Erythroblast (primary cell): Measurements from ENCODE around the gene PGP.

Source experiments
- DNase-seq, 2 experiments: peaks; one replicate each; lab custom pipeline; 2025; lab: John Stamatoyannopoulos, UW
- GATA1 ChIP-seq: IDR thresholded peaks from 2 replicates; pipeline ENCODE4 v1.6.1; 2011; ENCODE audit warnings: low read depth, mild to moderate bottlenecking, control low read depth, low read length, moderate library complexity
- POLR2A ChIP-seq: IDR thresholded peaks from 2 replicates; pipeline ENCODE4 v1.6.1; 2011; ENCODE audit warnings: mild to moderate bottlenecking, low read length

Gene PGP

DNA sequence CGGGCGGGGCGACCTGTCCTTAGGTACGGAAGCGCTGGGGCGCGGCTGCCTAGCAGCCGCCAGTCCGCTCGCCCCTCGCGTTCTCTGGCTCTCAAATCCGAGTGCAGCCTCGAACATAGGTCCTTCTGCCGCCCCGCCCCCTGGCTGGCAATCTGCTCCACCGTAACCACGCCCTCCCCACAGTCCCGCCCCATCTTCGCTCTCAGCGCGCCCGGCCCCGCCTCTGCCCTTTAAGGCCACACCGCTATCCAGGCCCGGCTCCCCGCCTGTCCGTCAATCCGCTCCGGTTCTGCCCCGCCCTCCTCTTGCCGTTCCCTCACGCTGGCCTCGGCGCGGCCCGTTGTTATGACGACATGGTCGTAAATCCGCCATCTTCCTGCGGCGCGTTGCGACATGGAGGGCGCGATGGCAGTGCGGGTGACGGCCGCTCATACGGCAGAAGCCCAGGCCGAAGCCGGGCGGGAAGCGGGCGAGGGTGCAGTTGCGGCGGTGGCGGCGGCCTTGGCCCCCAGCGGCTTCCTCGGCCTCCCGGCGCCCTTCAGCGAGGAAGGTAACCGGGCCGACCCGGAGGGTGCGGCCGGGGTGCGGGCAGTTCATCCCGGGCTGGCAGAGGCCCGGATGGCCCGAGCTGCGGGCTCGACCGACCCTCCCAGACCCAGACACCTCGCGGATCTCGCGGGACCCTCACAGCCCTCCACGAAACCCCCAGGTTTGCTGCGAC lies 8.7 kb upstream of the PGP start, which contains the start of gene E4F1:
E4F1 (plus strand) TSS at position 371 of the 721 bp plus-strand sequence; CDS start at position 394, 23 bp downstream.
- peak; percentile 100 for DNase-seq
- TF ChIP-seq GATA1 (no peak), POLR2A (peak; percentile 95)

DNA sequence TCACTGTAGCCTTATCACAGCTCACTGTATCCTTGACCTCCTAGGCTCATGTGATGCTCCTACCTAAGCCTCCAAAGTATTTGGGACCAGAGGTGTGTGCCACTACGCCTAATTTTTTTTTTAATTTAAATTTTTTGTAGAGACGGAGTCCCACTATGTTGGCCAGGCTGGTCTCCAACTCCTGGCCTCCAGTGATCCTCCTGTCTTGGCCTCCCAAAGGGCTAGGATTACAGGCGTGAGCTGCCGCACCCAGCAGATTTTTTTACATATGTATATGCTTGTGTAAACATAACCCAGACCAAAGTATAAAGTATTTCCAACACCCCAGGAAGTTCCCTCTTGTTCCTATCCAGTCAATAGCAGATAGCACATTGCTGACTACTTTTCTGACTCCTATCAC lies 1.7 kb upstream of the PGP start:
- no peak for DNase-seq
- TF ChIP-seq GATA1 (no peak), POLR2A (no peak)

DNA sequence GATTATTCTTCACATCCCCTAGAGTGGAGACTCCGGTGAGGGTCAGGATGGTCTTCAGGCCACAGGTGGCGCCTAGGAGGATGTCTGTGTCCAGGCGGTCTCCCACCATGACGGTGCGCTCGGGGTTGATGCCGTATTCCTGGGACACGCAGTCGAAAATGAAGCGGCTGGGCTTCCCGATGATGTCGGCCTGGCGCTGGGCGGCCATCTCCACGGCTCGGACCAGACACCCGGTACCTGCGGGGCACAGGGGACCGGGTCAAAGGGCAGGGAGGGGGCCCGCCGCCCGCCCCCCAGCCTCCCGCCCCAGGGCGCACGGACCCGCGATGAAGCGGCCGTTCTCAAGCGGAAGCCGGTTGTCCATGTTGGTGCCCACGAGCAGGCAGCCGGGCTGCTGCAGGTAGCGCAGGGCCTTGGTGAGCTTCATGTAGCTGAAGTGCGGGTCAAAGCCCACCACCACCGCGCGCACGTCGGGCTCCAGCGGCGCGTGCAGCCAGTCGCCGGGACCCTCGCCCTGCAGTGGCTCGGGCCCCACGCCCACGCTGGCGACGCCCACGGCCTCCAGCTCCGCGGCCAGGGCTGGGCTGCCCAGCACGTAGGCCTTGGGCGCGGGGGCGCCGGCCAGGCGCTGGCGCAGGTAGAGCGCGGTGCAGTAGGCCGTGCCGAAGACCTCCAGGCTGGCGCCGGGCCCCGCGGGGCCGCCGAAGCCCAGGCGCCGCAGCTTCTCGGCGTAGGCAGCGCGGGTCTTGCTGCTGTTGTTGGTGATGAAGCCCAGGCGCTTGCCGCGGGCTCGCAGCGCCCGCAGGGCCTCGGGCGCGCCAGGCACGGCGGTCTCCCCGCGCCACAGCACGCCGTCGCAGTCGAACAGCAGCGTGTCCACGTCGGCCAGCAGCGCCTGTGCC lies 572 bp downstream of the PGP start:
- TF ChIP-seq GATA1 (no peak), POLR2A (no peak)
- peak; percentile 68 to 72 for DNase-seq

DNA sequence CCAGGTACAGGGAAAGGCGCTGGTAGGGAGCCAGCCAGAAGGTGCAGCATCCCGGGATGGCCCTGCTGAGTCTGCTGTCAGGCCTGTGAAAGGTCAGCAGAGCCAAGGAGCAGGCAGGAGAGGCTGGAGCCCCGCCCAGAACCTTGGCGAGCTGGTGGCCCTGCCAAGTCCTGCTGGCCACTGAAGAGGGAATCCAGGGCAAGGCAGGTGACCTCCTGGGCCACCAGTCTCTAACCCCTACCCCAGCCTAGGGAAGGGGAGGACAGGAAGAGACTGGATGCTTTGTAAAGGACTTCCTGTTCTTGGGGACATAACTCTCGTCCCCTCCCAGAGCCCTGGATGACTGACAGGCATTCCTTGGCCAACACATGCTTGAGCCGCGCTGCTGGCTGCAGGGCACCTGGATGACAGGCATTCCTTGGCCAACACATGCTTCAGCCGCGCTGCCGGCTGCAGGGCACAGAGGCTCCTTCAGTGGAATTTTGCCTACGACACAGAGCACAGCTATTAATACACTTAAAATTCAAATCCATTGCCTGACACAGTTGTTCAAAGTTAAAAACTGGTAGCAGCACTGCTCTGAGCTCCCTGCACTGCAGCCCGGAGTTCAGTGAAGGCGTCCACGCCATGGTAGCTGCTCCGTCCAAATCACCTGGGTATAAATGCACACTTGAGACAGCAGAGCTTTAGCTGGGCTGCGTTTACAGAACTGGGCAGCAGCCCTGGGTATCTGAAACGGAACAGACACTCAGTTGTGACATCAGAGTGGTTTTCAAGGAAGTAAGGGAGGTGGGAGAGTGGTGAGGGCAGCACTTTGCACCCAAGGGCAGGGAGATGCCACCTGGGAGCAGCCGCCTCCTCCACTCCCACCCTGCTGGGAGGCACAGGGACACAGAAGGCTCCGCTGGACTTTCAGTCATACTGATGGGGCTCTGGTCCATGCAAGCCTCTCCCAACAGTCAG lies 2.0 kb downstream of the PGP start:
- no peak for DNase-seq
- TF ChIP-seq POLR2A (peak; percentile 37), GATA1 (no peak)

DNA sequence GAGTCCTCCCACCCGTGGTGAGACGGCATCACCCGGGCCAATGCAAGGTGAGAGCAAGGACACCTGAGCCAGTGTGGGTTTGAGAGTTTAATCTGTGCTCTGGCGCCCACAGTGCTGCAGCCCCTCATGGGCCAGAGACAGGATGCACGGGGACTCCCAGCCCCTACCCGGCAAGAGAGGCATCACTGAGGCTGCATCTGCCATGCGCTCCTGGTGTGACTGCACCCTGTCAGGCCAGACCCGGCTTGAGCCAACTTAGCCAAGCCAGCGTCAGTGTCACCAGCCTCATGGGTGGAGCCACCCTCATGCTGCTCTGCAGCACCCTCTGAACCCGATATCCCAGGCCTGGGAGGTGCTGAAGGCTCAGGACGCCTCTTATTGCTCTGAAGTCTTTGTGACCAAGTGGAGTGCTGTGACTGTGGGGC lies 2.7 kb downstream of the PGP start:
- TF ChIP-seq POLR2A: peak; percentile 11
- no peak for TF ChIP-seq GATA1
- DNase-seq: no peak

DNA sequence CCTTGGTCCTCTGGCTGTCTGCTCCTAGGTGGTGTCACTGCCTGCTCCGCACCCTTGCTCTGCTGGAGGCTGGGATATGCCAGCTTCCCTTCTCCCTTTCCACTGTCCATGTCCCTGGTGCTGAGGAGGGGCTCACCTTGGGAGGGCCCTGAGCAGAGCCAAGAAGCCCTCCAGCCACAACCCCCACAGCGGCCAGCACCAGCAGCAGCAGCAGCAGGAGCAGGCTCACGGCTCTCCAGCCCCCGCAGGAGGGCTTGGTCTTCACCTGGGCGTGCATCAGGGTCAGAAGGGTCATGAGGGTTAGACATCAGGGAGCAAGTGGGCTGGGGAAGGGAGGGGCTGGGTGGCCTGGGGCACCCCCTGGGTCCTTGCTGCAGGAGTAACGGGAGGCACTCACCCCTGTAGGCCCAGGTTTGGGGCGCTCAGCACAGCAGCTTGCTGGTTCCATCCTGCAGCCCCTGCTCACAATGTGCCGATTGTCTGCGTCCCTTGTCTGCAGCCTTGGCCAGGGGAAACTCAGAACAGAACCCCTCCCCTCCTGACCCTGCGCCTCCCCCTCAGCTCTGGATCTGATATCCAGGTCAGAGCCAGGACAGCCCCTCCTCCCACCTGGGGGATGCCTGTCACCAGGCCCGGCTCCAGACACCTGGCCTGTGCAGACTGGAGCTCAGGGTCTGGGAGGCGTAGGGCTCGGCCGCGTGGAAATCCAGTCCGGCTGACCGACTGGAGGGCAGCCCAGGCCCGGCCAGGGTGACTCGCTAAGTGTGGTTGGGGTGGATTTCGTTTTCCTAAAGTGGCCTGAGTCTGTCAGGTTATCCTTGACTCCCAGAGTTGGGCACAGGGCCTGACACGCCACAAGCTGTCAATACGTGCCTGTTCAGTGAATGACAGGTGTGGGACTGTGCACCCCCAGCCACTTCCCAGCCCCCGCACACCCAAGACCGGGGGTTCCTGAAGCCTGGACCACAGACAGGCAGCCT lies 4.0 kb downstream of the PGP start, which contains the start of gene BRICD5:
BRICD5 (minus strand) TSS at position 478 of the 980 bp plus-strand sequence; CDS start at position 448, 30 bp downstream.
- no peak for TF ChIP-seq GATA1
- TF ChIP-seq POLR2A: no peak
- DNase-seq: no peak

DNA sequence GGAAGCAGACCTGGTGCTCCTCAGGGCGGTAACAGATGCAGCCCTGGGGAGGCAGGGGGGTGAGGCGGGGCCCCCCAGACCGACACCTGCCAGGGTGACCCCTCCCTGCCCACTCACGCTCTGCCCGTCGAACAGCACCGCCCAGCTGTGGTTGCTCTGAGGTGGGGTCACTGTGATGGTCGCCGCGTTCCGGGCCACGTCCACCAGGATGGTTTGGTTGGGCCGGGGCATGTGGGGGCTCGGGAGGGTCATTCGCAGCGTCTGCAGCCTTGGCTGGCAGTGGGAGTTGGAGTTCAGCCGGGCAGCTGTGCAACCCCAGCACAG lies 4.7 kb downstream of the PGP start:
- TF ChIP-seq GATA1 (no peak), POLR2A (no peak)
- no peak for DNase-seq

DNA sequence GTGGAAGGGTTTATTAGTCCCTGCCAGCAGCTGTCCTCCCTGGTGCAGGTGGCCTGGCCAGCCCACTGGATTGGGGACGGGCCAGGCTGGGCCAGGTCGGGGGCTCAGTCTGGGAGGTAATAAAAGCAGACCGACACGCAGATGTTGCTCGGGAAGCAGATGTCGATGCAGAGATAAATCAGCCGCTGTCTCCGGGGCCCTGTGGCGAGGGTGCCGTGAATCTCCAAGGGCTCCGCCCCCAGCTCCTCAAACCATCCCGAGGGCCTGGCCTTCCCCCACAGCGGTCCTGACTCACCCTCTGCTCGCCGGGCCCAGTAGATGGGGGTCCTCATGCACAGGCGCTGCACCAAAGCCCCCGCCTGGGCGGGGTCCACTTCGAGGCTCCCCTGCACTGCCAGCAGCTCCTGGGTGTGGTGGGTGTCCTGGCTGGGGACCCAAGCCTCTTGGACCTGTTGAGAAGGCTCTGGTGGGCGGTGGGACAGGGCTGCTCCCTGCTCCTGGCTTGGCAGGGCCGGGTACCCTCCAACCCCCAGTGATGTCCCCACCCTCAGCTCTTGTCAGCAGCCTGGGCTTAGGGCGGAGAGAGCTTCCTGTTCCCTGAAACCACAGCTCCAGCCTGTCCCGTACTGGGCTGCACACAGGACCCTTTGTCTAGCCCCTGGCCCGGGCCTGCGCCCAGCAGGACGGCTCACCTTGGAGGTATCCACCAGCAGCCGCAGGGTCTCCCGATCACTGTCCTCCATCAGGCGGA lies 5.2 kb downstream of the PGP start:
- peak in 1 of 2 experiments; percentile 27 for DNase-seq
- TF ChIP-seq POLR2A (no peak), GATA1 (no peak)

DNA sequence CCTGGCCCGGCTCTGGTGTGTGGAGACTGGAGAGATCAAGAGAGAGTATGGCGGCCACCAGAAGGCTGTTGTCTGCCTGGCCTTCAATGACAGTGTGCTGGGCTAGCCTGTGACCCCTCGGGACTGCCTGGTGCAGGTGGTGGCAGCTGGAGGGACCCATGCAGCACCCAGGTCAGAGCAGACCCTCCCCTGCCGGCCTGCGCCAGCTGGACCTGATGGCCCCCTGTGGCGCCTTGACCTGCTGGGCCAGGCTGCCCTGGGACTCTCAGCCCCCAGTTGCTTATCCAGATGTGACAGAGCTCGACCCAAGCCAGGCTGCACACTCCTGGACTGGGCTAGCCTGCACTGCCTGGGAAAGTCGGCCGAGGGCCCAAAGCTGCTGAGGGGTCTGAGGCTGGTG lies 5.9 kb downstream of the PGP start:
- TF ChIP-seq POLR2A (no peak), GATA1 (no peak)
- no peak for DNase-seq

DNA sequence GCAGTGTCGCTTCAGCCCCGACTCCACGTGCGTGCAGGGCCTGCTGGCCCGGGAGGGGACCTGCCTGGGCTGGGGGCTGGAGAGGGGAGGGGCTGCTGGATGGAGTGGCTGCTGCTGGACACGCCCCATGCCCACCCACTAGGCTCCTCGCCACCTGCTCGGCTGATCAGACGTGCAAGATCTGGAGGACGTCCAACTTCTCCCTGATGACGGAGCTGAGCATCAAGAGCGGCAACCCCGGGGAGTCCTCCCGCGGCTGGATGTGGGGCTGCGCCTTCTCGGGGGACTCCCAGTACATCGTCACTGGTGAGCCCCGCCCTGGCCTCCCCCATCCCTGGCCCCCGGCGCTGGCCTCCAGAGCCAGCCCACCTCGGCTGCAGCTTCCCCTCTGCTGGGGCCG lies 6.3 kb downstream of the PGP start:
- TF ChIP-seq POLR2A (no peak), GATA1 (no peak)
- DNase-seq: no peak

DNA sequence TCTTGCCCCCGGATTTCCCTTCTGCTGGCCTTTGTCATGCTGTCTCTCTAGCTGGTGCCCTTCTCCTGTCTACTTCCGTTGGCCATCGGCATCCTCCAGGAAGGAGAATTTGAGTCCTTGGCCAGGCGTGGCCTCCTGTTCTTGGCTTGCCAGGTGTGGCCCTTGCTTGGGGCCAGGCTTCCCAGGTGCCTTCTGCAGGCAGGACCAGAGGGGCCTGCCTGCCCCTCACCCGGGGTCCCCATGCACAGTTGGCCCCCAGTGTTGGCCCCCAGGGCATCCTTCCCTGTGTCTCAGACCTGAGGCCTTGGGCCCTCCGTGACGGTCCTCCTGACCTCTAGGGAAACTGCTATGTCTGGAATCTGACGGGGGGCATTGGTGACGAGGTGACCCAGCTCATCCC lies 6.8 kb downstream of the PGP start:
- no peak for TF ChIP-seq POLR2A
- TF ChIP-seq GATA1: no peak
- DNase-seq: no peak
